H1 (cell line): Measurements from ENCODE around the gene PLB1. TPM values are rescaled to one million over a fixed set of nuclear protein-coding genes. Genes with fewer than 3 reads are reported as not detected.

Experiments used
- CREB1 ChIP-seq: IDR thresholded peaks from 2 replicates; pipeline ENCODE4 v1.6.1; 2012; ENCODE audit warnings: inconsistent platforms
- RBBP5 ChIP-seq: IDR thresholded peaks from 2 replicates; pipeline ENCODE4 v1.7.1; 2012; ENCODE audit warnings: low read depth, mild to moderate bottlenecking, inconsistent platforms, low read length, moderate library complexity, borderline replicate concordance
- TCF12 ChIP-seq: IDR thresholded peaks from 2 replicates; pipeline ENCODE4 v1.6.1; 2011; ENCODE audit warnings: low read depth, mild to moderate bottlenecking, low read length
- polyA plus RNA-seq, 7 experiments: library from polyadenylated mRNA; depleted of rRNA in 3 of 7; stranded (reverse) in 5 of 7; unstranded in 2 of 7; fragments of >200 nt in 5 of 7; fragments of 200-250 nt in 2 of 7; gene quantifications; 1 replicate in 5 of 7; 2 replicates in 1 of 7; 4 replicates in 1 of 7; pipeline versions ENCODE4 v1.2.1 to v1.2.3, GENCODE V29; 2011 to 2013; ENCODE audit warnings: missing spikeins in 2 of 7, mixed read lengths in 2 of 7
- total RNA-seq: library from RNA; stranded (reverse); fragmentation: NEBNext Ultra II Directional; extraction: Animal tissue kit (Norgen Biotek cat#: 25700); gene quantifications from 2 replicates; pipeline ENCODE4 v1.2.1, GENCODE V29; 2021

The PLB1 gene
- total and polyA plus RNA-seq, 2 of the 8 experiments (the other 6 are each of a cell fraction or from before 2014, with no cell fraction given): 0.20 to 0.36 TPM

DNA sequence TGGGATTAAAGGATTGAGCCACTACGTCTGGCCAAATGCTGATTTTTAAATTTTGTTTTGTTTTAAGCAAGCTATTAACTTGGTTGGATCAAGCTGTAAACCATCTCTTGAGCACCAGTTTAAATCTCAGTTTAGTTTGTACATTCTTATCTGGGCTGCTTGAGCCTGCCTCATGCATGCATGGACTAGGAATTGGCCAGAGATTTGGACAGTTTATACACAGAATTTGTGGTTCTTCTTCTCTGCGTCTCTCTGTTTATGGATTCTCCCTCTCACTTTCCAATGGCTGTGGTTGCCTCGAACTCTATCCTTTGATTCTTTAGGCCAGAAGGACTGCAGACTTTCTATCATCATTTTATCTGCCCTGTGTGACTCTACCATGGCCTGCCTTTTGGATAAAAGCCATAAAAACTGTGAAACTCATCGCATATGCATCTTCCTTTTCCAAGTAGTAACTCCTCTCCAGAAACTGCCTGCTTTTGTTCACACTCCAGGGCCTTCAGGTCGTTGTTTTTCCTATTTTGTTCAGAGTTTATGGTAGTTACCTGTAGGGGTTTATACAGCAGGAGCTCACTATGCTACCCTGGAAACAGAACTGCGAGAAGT lies 32.5 kb upstream of the PLB1 start (continued):
- no peak for TF ChIP-seq CREB1
- no peak for TF ChIP-seq TCF12
- TF ChIP-seq RBBP5: no peak
